ENCODE measurements around the gene BMP5. TPM values are rescaled to one million over a fixed set of nuclear protein-coding genes. Genes with fewer than 3 reads are reported as not detected.

The BMP5 gene
- total and polyA plus RNA-seq, 2 donors (not counting 3 experiments of a cell fraction or from before 2014, with no cell fraction given): not detected

DNA sequence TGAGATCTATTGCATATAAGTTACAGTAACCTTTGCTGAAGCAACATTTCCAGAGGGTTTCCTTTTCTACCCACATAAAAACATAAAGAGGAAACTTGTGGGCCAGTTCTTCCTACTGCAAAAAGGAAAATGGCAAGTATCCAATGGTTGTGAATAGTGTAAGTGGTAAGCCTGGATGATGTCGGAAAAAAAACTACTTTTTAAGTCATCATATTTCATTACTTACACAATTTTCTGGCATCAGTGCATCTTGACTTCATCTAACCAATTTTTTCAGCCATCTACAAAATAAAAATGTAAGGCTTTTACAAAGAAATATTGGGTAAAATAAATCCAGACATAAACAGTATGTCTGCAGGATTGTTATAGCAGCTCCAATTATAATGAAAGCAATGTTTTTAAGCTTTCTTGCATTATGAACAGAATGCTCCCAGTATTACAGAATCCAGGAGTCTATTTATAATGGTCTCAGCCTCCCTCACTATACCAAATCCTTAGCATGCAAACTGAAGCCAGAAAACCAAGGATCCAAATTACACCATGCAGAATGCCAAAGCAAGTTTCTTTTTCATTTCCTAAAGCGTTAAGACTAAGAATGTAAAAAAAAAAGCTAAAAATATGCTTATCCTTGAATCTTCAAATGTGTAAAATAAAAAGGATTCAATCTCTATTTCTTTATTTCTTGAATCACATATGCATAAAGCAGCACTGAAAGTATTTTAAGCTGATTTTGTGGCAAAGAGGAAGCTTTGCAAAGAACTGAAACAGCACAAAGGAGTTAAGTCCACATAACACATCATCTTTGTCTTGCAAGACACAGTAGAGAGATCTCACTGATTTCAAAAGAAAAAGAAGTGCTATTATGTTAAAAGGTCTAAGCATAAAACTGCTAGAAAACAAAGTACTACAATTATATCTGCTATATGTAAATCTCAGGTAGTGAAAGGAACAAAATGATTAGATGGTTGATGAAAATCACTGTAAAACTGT is 169.6 kb downstream of the BMP5 start:
- FAIRE-seq: peak; percentile 77
- no peaks in the 10 kb centered on the region for H3K27me3 ChIP-seq (ENCODE audit: control insufficient read depth in 2 of 2, insufficient read depth in 2 of 2, low read length in 2 of 2)
- peak; percentile 80 for DNase-seq (ENCODE audit: low read depth, low spot score)

More for the DNA sequence above, 169.6 kb downstream of the BMP5 start:
- POLR2A ChIA-PET: no interaction called here
- no peaks in the 10 kb centered on the region for H4K20me1 ChIP-seq (replicated peaks; ENCODE audit: control insufficient read depth, extremely low read depth, insufficient read depth, low read length)
- H3K4me1 ChIP-seq (ENCODE audit: control insufficient read depth, extremely low read depth, insufficient read depth, low read length): peaks cover 15% of the 10 kb centered on the region
- no peak overlapping the region for H3K27ac ChIP-seq (ENCODE audit: insufficient read depth, low read depth, low read length)
- no peaks in the 10 kb centered on the region for H3K79me2 ChIP-seq (ENCODE audit: control insufficient read depth, insufficient read depth, low read length)
- H3K36me3 ChIP-seq (ENCODE audit: control insufficient read depth in 2 of 2, extremely low read depth in 1 of 2, insufficient read depth in 2 of 2, low read length in 2 of 2): no peaks in the 10 kb centered on the region
- dilution Hi-C loops (cut with MboI; ENCODE audit: extremely low pct_ligation_motif_present, low sequenced_read_pairs) (no loop called here), intact Hi-C loops (cut with micrococcal nuclease) (no loop called here)
- TF ChIP-seq FOS (IDR thresholded peaks at IDR 0.05; ENCODE audit: borderline replicate concordance, insufficient read depth, low read length) (no peak), JUN (IDR thresholded peaks at IDR 0.05; ENCODE audit: borderline replicate concordance, insufficient read depth, insufficient read length, low read depth) (no peak), POLR2AphosphoS5 (IDR thresholded peaks at IDR 0.05; ENCODE audit: insufficient read depth, low read depth, low read length) (no peak), CTCF (IDR thresholded peaks at IDR 0.05; ENCODE audit: extremely low read depth in 1 of 2, insufficient read depth in 1 of 2, low read depth in 1 of 2, low read length in 2 of 2) (no peak), POLR2A (IDR thresholded peaks at IDR 0.05; ENCODE audit: low read depth, low read length) (no peak), MYC (IDR thresholded peaks at IDR 0.05; ENCODE audit: low read depth, low read length) (no peak), EZH2 (IDR thresholded peaks at IDR 0.05; ENCODE audit: borderline replicate concordance, low read depth, low read length, severe bottlenecking) (no peak), GATA2 (IDR thresholded peaks at IDR 0.05; ENCODE audit: insufficient read depth, insufficient read length, low read depth, low read length) (no peak)
- TF ChIP-seq, protein P1, sequence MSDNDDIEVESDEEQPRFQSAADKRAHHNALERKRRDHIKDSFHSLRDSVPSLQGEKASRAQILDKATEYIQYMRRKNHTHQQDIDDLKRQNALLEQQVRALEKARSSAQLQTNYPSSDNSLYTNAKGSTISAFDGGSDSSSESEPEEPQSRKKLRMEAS (IDR thresholded peaks at IDR 0.05; ENCODE audit: insufficient read depth, insufficient read length): no peak
- H3K4me2 ChIP-seq (ENCODE audit: insufficient read depth, low read length): peak overlapping the region; percentile 39
- CTCF ChIA-PET: interaction anchor here (0.8 to 3.3 kb wide), 5 partner anchors 11 to 247 kb away, joined by 3 to 14 read pairs (median 4); no protein-coding TSS in a partner anchor
- no peak overlapping the region for H3K4me3 ChIP-seq (replicated peaks in 1 of 3; ENCODE audit: insufficient read depth in 1 of 3, low read depth in 1 of 3, low read length in 3 of 3)
- no peak overlapping the region for H2AFZ ChIP-seq (ENCODE audit: low read depth, low read length)
- no peaks in the 10 kb centered on the region for H3K9me1 ChIP-seq (replicated peaks; ENCODE audit: control insufficient read depth, extremely low read depth, insufficient read depth, low read length)
- no peak overlapping the region for H3K9ac ChIP-seq (replicated peaks; ENCODE audit: extremely low read depth, insufficient read depth, low read length)
- BruUV-seq (replicated peaks): no TSS peak
- H3K9me3 ChIP-seq (replicated peaks; ENCODE audit: control insufficient read depth, insufficient read depth, low read length): no peaks in the 10 kb centered on the region

Data from endothelial cell of umbilical vein (primary cell).